WTC11 (cell line): Measurements from ENCODE around the gene RBM10. TPM values are rescaled to one million over a fixed set of nuclear protein-coding genes. Genes with fewer than 3 reads are reported as not detected.

Experiments used
- ATAC-seq: fragments of 200-7000 bp; cut with Tn5 transposase; 2 replicates; pipeline ENCODE4 v1.10.0; 2021; ENCODE audit warnings: mild to moderate bottlenecking, moderate library complexity
- CTCF ChIA-PET: fragments of 300-600 bp; sonication (Branson Sonifier 250); formaldehyde crosslinking; loops from one replicate; lab custom pipeline; 2021; ENCODE audit warnings: antibody characterized with exemption; lab: Charles Lee
- POLR2A ChIA-PET: fragments of 350-600 bp; sonication (Branson Sonifier 250); formaldehyde crosslinking; loops from one replicate; lab custom pipeline; 2021; ENCODE audit warnings: antibody characterized with exemption; lab: Charles Lee
- DNase-seq: peaks from one replicate; pipeline ENCODE4 v3.0.0; 2021; ENCODE audit warnings: low spot score
- H3K27ac Mint-ChIP-seq: 2 replicates; pipeline ENCODE4 v1.8.0; 2021; ENCODE audit warnings: mixed read lengths
- H3K27me3 Mint-ChIP-seq: 2 replicates; pipeline ENCODE4 v1.8.0; 2021; ENCODE audit warnings: low read depth, mild to moderate bottlenecking, moderate library complexity, mixed read lengths
- H3K36me3 Mint-ChIP-seq: 2 replicates; pipeline ENCODE4 v1.8.0; 2021; ENCODE audit warnings: mixed read lengths
- H3K4me1 Mint-ChIP-seq: 2 replicates; pipeline ENCODE4 v1.8.0; 2022; ENCODE audit warnings: mixed read lengths
- H3K4me3 Mint-ChIP-seq: 2 replicates; pipeline ENCODE4 v1.8.0; 2021; ENCODE audit warnings: mild to moderate bottlenecking, moderate library complexity, mixed read lengths
- H3K9me3 Mint-ChIP-seq: 2 replicates; pipeline ENCODE4 v1.8.0; 2021; ENCODE audit warnings: mixed read lengths
- ESRRA ChIP-seq: sonication (generic); formaldehyde crosslinking; IDR thresholded peaks from 2 replicates; pipeline ENCODE4 v1.8.1; 2022; ENCODE audit warnings: mild to moderate bottlenecking, missing genetic modification reagents, borderline replicate concordance
- GABPB1 ChIP-seq: sonication (generic); formaldehyde crosslinking; IDR thresholded peaks from 2 replicates; pipeline ENCODE4 v1.8.1; 2023; ENCODE audit warnings: mild to moderate bottlenecking, missing genetic modification reagents
- GTF2I ChIP-seq: fragments of 250-450 bp; sonication (Bioruptor Pico); conservative IDR thresholded peaks from 2 replicates; pipeline ENCODE4 v1.4.0; 2021; ENCODE audit warnings: mild to moderate bottlenecking
- JAZF1 ChIP-seq: fragments of 250-450 bp; sonication (Bioruptor Pico); IDR thresholded peaks from 2 replicates; pipeline ENCODE4 v1.9.0; 2021; ENCODE audit warnings: moderate library complexity, mild to moderate bottlenecking, inconsistent platforms
- SMAD4 ChIP-seq: sonication (generic); formaldehyde crosslinking; IDR thresholded peaks from 2 replicates; pipeline ENCODE4 v1.8.0; 2022; ENCODE audit warnings: mild to moderate bottlenecking, missing genetic modification reagents
- ZNF232 ChIP-seq: sonication (generic); formaldehyde crosslinking; IDR thresholded peaks from 2 replicates; pipeline ENCODE4 v1.8.0; 2022; ENCODE audit warnings: mild to moderate bottlenecking, missing genetic modification reagents
- total RNA-seq: library from RNA; stranded (reverse); gene quantifications from 3 replicates; pipeline ENCODE4 v1.2.3, GENCODE V29; 2021
- TF ChIP-seq, protein P1 (sequence below): fragments of 250-450 bp; sonication (Bioruptor Pico); IDR thresholded peaks from 2 replicates; pipeline ENCODE4 v1.9.0; 2021; ENCODE audit warnings: mild to moderate bottlenecking, borderline replicate concordance
- TF ChIP-seq, protein P2 (sequence below): sonication (generic); formaldehyde crosslinking; IDR thresholded peaks from 2 replicates; pipeline ENCODE4 v1.8.0; 2022; ENCODE audit warnings: mild to moderate bottlenecking, missing genetic modification reagents
- TF ChIP-seq, protein P3 (sequence below): fragments of 250-450 bp; sonication (Bioruptor Pico); IDR thresholded peaks from 2 replicates; pipeline ENCODE4 v1.9.0; 2021; ENCODE audit warnings: moderate library complexity, mild to moderate bottlenecking, inconsistent platforms, borderline replicate concordance

The RBM10 gene
- total RNA-seq, 1 experiment from 2014 or later, result 66.1 TPM

DNA sequence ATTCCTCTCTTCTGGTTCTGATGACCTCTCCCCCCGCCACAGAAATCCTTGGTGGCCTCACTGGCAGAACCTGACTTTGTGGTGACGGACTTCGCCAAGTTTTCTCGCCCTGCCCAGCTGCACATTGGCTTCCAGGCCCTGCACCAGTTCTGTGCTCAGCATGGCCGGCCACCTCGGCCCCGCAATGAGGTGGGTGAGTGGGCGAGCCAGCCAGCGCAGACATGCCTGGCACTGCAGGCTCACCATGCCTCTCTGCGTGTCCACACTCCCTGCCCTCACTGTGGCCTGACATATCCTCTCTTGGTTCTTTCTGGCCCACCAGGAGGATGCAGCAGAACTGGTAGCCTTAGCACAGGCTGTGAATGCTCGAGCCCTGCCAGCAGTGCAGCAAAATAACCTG is 57.3 kb downstream of the RBM10 start (continued):
- TF ChIP-seq, protein P1, sequence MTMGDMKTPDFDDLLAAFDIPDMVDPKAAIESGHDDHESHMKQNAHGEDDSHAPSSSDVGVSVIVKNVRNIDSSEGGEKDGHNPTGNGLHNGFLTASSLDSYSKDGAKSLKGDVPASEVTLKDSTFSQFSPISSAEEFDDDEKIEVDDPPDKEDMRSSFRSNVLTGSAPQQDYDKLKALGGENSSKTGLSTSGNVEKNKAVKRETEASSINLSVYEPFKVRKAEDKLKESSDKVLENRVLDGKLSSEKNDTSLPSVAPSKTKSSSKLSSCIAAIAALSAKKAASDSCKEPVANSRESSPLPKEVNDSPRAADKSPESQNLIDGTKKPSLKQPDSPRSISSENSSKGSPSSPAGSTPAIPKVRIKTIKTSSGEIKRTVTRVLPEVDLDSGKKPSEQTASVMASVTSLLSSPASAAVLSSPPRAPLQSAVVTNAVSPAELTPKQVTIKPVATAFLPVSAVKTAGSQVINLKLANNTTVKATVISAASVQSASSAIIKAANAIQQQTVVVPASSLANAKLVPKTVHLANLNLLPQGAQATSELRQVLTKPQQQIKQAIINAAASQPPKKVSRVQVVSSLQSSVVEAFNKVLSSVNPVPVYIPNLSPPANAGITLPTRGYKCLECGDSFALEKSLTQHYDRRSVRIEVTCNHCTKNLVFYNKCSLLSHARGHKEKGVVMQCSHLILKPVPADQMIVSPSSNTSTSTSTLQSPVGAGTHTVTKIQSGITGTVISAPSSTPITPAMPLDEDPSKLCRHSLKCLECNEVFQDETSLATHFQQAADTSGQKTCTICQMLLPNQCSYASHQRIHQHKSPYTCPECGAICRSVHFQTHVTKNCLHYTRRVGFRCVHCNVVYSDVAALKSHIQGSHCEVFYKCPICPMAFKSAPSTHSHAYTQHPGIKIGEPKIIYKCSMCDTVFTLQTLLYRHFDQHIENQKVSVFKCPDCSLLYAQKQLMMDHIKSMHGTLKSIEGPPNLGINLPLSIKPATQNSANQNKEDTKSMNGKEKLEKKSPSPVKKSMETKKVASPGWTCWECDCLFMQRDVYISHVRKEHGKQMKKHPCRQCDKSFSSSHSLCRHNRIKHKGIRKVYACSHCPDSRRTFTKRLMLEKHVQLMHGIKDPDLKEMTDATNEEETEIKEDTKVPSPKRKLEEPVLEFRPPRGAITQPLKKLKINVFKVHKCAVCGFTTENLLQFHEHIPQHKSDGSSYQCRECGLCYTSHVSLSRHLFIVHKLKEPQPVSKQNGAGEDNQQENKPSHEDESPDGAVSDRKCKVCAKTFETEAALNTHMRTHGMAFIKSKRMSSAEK (CRISPR knock-in tag), result no peak
- TF ChIP-seq ESRRA (no peak), GABPB1 (CRISPR knock-in tag) (no peak), ZNF232 (CRISPR knock-in tag) (no peak)
- TF ChIP-seq, protein P2, sequence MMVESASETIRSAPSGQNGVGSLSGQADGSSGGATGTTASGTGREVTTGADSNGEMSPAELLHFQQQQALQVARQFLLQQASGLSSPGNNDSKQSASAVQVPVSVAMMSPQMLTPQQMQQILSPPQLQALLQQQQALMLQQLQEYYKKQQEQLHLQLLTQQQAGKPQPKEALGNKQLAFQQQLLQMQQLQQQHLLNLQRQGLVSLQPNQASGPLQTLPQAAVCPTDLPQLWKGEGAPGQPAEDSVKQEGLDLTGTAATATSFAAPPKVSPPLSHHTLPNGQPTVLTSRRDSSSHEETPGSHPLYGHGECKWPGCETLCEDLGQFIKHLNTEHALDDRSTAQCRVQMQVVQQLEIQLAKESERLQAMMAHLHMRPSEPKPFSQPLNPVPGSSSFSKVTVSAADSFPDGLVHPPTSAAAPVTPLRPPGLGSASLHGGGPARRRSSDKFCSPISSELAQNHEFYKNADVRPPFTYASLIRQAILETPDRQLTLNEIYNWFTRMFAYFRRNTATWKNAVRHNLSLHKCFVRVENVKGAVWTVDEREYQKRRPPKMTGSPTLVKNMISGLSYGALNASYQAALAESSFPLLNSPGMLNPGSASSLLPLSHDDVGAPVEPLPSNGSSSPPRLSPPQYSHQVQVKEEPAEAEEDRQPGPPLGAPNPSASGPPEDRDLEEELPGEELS (CRISPR knock-in tag), result no peak

DNA sequence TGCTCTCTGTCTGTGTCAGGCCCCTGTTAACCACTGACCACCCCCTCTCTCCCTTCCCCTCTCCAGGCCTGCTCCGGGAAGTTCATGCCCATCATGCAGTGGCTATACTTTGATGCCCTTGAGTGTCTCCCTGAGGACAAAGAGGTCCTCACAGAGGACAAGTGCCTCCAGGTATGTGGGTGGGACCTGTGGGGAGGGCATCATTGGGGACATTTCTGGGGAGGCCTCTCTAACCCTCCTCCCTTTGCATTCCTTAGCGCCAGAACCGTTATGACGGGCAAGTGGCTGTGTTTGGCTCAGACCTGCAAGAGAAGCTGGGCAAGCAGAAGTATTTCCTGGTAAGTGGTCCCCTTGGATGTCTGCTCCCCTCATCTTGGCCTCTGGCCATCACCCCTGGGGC is 57.9 kb downstream of the RBM10 start:
- Mint-ChIP-seq H3K36me3 (peaks cover 79% of the 10 kb centered on the region), H3K4me3 (no peak overlapping the region), H3K9me3 (no peaks in the 10 kb centered on the region), H3K27ac (no peak overlapping the region), H3K27me3 (no peaks in the 10 kb centered on the region), H3K4me1 (peaks cover 11% of the 10 kb centered on the region)
- TF ChIP-seq GTF2I (CRISPR knock-in tag) (no peak), JAZF1 (CRISPR knock-in tag) (no peak), SMAD4 (CRISPR knock-in tag) (no peak)
- TF ChIP-seq, protein P3, sequence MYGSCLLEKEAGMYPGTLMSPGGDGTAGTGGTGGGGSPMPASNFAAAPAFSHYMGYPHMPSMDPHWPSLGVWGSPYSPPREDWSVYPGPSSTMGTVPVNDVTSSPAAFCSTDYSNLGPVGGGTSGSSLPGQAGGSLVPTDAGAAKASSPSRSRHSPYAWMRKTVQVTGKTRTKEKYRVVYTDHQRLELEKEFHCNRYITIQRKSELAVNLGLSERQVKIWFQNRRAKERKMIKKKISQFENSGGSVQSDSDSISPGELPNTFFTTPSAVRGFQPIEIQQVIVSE (CRISPR knock-in tag), result no peak
- TF ChIP-seq, protein P2 (CRISPR knock-in tag), result no peak
- TF ChIP-seq, protein P1 (CRISPR knock-in tag), result no peak
- ATAC-seq, result no peak
- POLR2A ChIA-PET, result no interaction called here
- no peak for DNase-seq
- CTCF ChIA-PET, result no interaction called here
